Activated CD4-positive, alpha-beta memory T cell treated with anti-CD3 and anti-CD28 coated beads, Interleukin-2, amount 10 ng/mL, durations not matched to agents 7 days and 5 days (primary cell): ENCODE measurements around the gene CCDC183. TPM values are rescaled to one million over a fixed set of nuclear protein-coding genes. Genes with fewer than 3 reads are reported as not detected.
"Not testable (repeated sequence)": the region's sequence is repeated elsewhere in the genome, so short reads cannot be mapped to it uniquely, and the experiment has no call there.

Source experiments
- CTCF ChIA-PET: fragments of 350-600 bp; sonication (Branson Sonifier 250); formaldehyde crosslinking; loops from one replicate; lab custom pipeline; 2021; ENCODE audit warnings: antibody characterized with exemption, inconsistent platforms; lab: Charles Lee
- POLR2A ChIA-PET: fragments of 350-600 bp; sonication (Branson Sonifier 250); formaldehyde crosslinking; loops from one replicate; lab custom pipeline; 2021; ENCODE audit warnings: antibody characterized with exemption; lab: Charles Lee
- DNase-seq: peaks from one replicate; pipeline ENCODE4 v3.0.0-alpha.2; 2020
- H3K27ac Mint-ChIP-seq: one replicate; pipeline ENCODE4 v1.8.0; 2021; ENCODE audit warnings: mild to moderate bottlenecking, mixed read lengths
- H3K27me3 Mint-ChIP-seq: one replicate; pipeline ENCODE4 v1.8.0; 2021; ENCODE audit warnings: mixed read lengths
- H3K36me3 Mint-ChIP-seq: one replicate; pipeline ENCODE4 v1.8.0; 2021; ENCODE audit warnings: low read depth, mixed read lengths
- H3K4me1 Mint-ChIP-seq: one replicate; pipeline ENCODE4 v1.8.0; 2021; ENCODE audit warnings: mixed read lengths
- H3K4me3 Mint-ChIP-seq: one replicate; pipeline ENCODE4 v1.8.0; 2021; ENCODE audit warnings: mild to moderate bottlenecking, mixed read lengths
- H3K9me3 Mint-ChIP-seq: one replicate; pipeline ENCODE4 v1.8.0; 2021; ENCODE audit warnings: mixed read lengths
- total RNA-seq, 2 experiments: library from RNA; stranded (reverse); gene quantifications; one replicate each; pipeline ENCODE4 v1.2.3, GENCODE V29; 2021

CCDC183 gene
- total RNA-seq, 2 experiments from 2014 or later = 0.96 to 1.4 TPM

GRCh38 chr9:136754626-136755301 lies 41.4 kb upstream of the CCDC183 start:
- Mint-ChIP-seq H3K4me1 (peaks cover 8% of the 10 kb centered on the region), H3K4me3 (no peak overlapping the region), H3K27me3 (peaks cover 15% of the 10 kb centered on the region), H3K36me3 (peaks cover 15% of the 10 kb centered on the region), H3K9me3 (peaks cover 27% of the 10 kb centered on the region), H3K27ac (no peak overlapping the region)
- ChIA-PET POLR2A (interaction anchor here (0.7 kb wide), 1 partner anchor 27 kb away, joined by 3 read pairs; no protein-coding TSS in a partner anchor), CTCF (no interaction called here)
- DNase-seq = no peak

GRCh38 chr9:136755302-136756133 lies 40.6 kb upstream of the CCDC183 start:
- H3K27ac Mint-ChIP-seq, CTCF ChIA-PET, H3K4me3 Mint-ChIP-seq, DNase-seq, H3K4me1 Mint-ChIP-seq: not testable (repeated sequence)
- H3K36me3 Mint-ChIP-seq = peaks cover 15% of the 10 kb centered on the region
- peaks cover 15% of the 10 kb centered on the region for H3K27me3 Mint-ChIP-seq
- H3K9me3 Mint-ChIP-seq = peaks cover 27% of the 10 kb centered on the region
- POLR2A ChIA-PET = interaction anchor here (0.7 kb wide), 1 partner anchor 27 kb away, joined by 3 read pairs; no protein-coding TSS in a partner anchor

GRCh38 chr9:136756134-136756438 lies 40.1 kb upstream of the CCDC183 start:
- POLR2A ChIA-PET = no interaction called here
- H3K36me3 Mint-ChIP-seq = peaks cover 15% of the 10 kb centered on the region
- DNase-seq = no peak
- peaks cover 15% of the 10 kb centered on the region for H3K27me3 Mint-ChIP-seq
- H3K4me1 Mint-ChIP-seq = peaks cover 3% of the 10 kb centered on the region
- H3K9me3 Mint-ChIP-seq = peaks cover 27% of the 10 kb centered on the region
- no peak overlapping the region for H3K4me3 Mint-ChIP-seq
- CTCF ChIA-PET = no interaction called here
- no peak overlapping the region for H3K27ac Mint-ChIP-seq

GRCh38 chr9:136756836-136757235 lies 39.3 kb upstream of the CCDC183 start:
- ChIA-PET CTCF (interaction anchor here (0.6 kb wide), 1 partner anchor 61 kb away, joined by 3 read pairs; no protein-coding TSS in a partner anchor), POLR2A (interaction anchor here (1.6 kb wide), 1 partner anchor 9 kb away, joined by 3 read pairs; the partner anchor contains the start of gene LCN6)
- peaks cover 22% of the 10 kb centered on the region for H3K9me3 Mint-ChIP-seq
- no peak overlapping the region for H3K4me3 Mint-ChIP-seq
- DNase-seq = no peak
- H3K27ac Mint-ChIP-seq = no peak overlapping the region
- H3K4me1 Mint-ChIP-seq = peaks cover 2% of the 10 kb centered on the region
- peaks cover 10% of the 10 kb centered on the region for H3K27me3 Mint-ChIP-seq
- H3K36me3 Mint-ChIP-seq = peaks cover 11% of the 10 kb centered on the region

GRCh38 chr9:136757328-136757727 lies 38.8 kb upstream of the CCDC183 start:
- no peak overlapping the region for H3K4me3 Mint-ChIP-seq

GRCh38 chr9:136757751-136758140 lies 38.4 kb upstream of the CCDC183 start:
- peaks cover 2% of the 10 kb centered on the region for H3K4me1 Mint-ChIP-seq
- no peak overlapping the region for H3K4me3 Mint-ChIP-seq
- ChIA-PET CTCF (interaction anchor here (0.6 to 1.9 kb wide), 5 partner anchors 8 to 77 kb away, joined by 3 to 8 read pairs (median 4); no protein-coding TSS in a partner anchor), POLR2A (interaction anchor here (0.9 to 1.6 kb wide), 3 partner anchors 9 to 31 kb away, joined by 3 to 4 read pairs (median 3); partner anchors contain the start of gene LCN6)
- DNase-seq = no peak
- H3K27ac Mint-ChIP-seq = no peak overlapping the region
- H3K27me3 Mint-ChIP-seq = peaks cover 2% of the 10 kb centered on the region
- H3K9me3 Mint-ChIP-seq = peaks cover 13% of the 10 kb centered on the region
- H3K36me3 Mint-ChIP-seq = peaks cover 3% of the 10 kb centered on the region

More at GRCh38 chr9:136757328-136757727, 38.8 kb upstream of the CCDC183 start:
- no peak for DNase-seq
- ChIA-PET POLR2A (interaction anchor here (0.9 to 1.6 kb wide), 3 partner anchors 9 to 30 kb away, joined by 3 to 4 read pairs (median 3); partner anchors contain the start of gene LCN6), CTCF (interaction anchor here (0.6 to 1.4 kb wide), 3 partner anchors 8 to 60 kb away, joined by 3 to 4 read pairs (median 3); no protein-coding TSS in a partner anchor)
- Mint-ChIP-seq H3K9me3 (peaks cover 17% of the 10 kb centered on the region), H3K36me3 (peaks cover 7% of the 10 kb centered on the region), H3K4me1 (peaks cover 2% of the 10 kb centered on the region), H3K27me3 (peaks cover 5% of the 10 kb centered on the region), H3K27ac (no peak overlapping the region)

- H3K4me1 Mint-ChIP-seq = peaks cover 2% of the 10 kb centered on the region
- CTCF ChIA-PET = interaction anchor here (0.7 to 1.9 kb wide), 4 partner anchors 10 to 332 kb away, joined by 3 to 8 read pairs (median 5); no protein-coding TSS in a partner anchor
- POLR2A ChIA-PET = interaction anchor here (1.5 kb wide), 1 partner anchor 30 kb away, joined by 4 read pairs; no protein-coding TSS in a partner anchor
- H3K27ac Mint-ChIP-seq = no peak overlapping the region
- peaks cover 3% of the 10 kb centered on the region for H3K36me3 Mint-ChIP-seq
- peaks cover 2% of the 10 kb centered on the region for H3K27me3 Mint-ChIP-seq
- peaks cover 11% of the 10 kb centered on the region for H3K9me3 Mint-ChIP-seq
- DNase-seq = no peak
- no peak overlapping the region for H3K4me3 Mint-ChIP-seq
Measured at GRCh38 chr9:136759001-136759400, 37.1 kb upstream of the CCDC183 start.

GRCh38 chr9:136759436-136760325 lies 36.5 kb upstream of the CCDC183 start:
- peaks cover 3% of the 10 kb centered on the region for H3K36me3 Mint-ChIP-seq
- H3K27me3 Mint-ChIP-seq = peaks cover 2% of the 10 kb centered on the region
- POLR2A ChIA-PET = no interaction called here
- H3K27ac Mint-ChIP-seq = no peak overlapping the region
- no peak overlapping the region for H3K4me3 Mint-ChIP-seq
- CTCF ChIA-PET = interaction anchor here (1.2 to 1.9 kb wide), 3 partner anchors 9 to 31 kb away, joined by 4 to 7 read pairs (median 7); no protein-coding TSS in a partner anchor
- DNase-seq = no peak
- H3K4me1 Mint-ChIP-seq = peaks cover 2% of the 10 kb centered on the region
- H3K9me3 Mint-ChIP-seq = peaks cover 11% of the 10 kb centered on the region

GRCh38 chr9:136760424-136760823 lies 35.7 kb upstream of the CCDC183 start:
- H3K36me3 Mint-ChIP-seq = peaks cover 2% of the 10 kb centered on the region
- POLR2A ChIA-PET = interaction anchor here (1.4 kb wide), 1 partner anchor 13 kb away, joined by 4 read pairs; no protein-coding TSS in a partner anchor
- peaks cover 2% of the 10 kb centered on the region for H3K4me1 Mint-ChIP-seq
- no peak overlapping the region for H3K4me3 Mint-ChIP-seq
- CTCF ChIA-PET = interaction anchor here (1.2 to 1.8 kb wide), 3 partner anchors 10 to 31 kb away, joined by 3 to 7 read pairs (median 4); no protein-coding TSS in a partner anchor
- H3K27ac Mint-ChIP-seq = no peak overlapping the region
- peaks cover 2% of the 10 kb centered on the region for H3K27me3 Mint-ChIP-seq
- no peak for DNase-seq
- peaks cover 9% of the 10 kb centered on the region for H3K9me3 Mint-ChIP-seq

GRCh38 chr9:136760834-136761544 lies 35.1 kb upstream of the CCDC183 start:
- H3K4me3 Mint-ChIP-seq, H3K9me3 Mint-ChIP-seq, H3K27ac Mint-ChIP-seq, H3K36me3 Mint-ChIP-seq, H3K27me3 Mint-ChIP-seq, H3K4me1 Mint-ChIP-seq: not testable (repeated sequence)
- ChIA-PET CTCF (interaction anchor here (1.2 to 1.8 kb wide), 3 partner anchors 10 to 31 kb away, joined by 3 to 7 read pairs (median 4); no protein-coding TSS in a partner anchor), POLR2A (interaction anchor here (1.4 kb wide), 1 partner anchor 12 kb away, joined by 4 read pairs; no protein-coding TSS in a partner anchor)
- DNase-seq = peak; percentile 33

- POLR2A ChIA-PET = interaction anchor here (1.2 to 1.4 kb wide), 2 partner anchors 10 to 12 kb away, joined by 4 read pairs; no protein-coding TSS in a partner anchor
- Mint-ChIP-seq H3K36me3 (no peaks in the 10 kb centered on the region), H3K4me1 (peaks cover 4% of the 10 kb centered on the region), H3K9me3 (no peaks in the 10 kb centered on the region), H3K4me3 (no peak overlapping the region), H3K27ac (no peak overlapping the region), H3K27me3 (no peaks in the 10 kb centered on the region)
- no peak for DNase-seq
- CTCF ChIA-PET = interaction anchor here (1.3 to 1.8 kb wide), 2 partner anchors 11 to 32 kb away, joined by 3 to 7 read pairs; no protein-coding TSS in a partner anchor
Measured at GRCh38 chr9:136761545-136761981, 34.6 kb upstream of the CCDC183 start.
